ENCODE results near the gene RAPGEF1.
"Not testable (repeated sequence)": the region's sequence is repeated elsewhere in the genome, so short reads cannot be mapped to it uniquely, and the experiment has no call there.

Gene RAPGEF1

DNA sequence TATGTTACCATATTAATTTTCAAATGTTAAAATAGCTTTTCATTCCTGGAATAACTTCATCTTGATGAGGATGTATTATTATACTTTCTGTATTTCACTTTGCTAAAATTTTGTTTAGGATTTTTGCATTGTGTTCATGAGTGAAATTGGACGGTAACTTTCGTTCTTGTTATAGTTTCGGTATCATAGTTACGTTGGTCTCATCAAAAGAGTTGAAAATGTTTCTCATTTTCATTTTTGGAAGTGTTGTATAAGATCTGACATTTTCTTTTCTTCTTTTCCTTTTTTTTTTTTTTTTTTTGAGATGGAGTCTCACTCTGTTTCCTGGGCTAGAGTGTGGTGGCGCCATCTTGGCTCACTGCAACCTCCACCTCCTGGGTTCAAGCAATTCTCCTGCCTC lies 174.5 kb downstream of the RAPGEF1 start:
- DNase-seq (ENCODE audit: low read depth in 2 of 2) = no peak

DNA sequence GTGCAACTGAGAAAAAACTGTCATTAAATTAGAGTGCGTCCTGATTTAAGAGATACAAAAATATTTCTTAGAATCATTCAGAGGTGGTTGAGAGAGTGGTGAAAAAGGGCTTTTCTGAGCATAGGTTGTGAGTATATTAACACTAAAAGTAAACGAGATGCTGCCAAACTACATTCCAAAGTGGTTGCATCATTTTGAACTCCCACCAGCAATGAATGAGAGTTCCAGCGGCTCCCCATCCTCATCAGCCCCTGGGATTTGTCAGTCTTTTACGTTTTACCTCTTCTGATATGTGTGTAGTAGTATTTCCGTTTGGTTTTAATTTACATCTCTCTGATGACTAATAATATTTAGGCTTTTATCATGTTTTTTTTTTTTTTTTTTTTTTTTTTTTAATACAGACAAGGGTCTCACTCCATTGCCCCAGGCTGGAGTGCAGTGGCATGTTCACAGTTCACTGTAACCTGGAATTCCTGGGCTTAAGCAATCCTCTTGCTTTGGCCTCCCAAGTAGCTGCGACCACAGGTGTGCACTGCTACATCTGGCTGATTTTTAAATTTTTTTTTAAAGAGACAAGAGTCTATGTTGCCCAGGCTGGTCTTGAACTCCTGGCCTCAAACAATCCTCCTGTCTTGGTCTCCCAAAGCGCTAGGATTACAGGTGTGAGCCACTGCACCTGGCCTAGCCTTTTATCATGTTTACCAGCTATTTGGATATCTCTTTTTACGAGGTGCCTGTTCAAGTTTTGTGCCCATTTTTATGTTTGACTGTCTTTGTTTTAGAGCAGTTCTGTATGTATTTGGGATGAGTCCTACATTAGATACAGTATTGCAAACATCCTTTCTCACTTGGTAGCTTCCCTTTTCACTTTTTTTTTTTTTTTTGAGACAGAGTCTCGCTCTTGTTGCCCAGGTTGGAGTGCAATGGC lies 177.6 kb downstream of the RAPGEF1 start:
- no peak for DNase-seq (ENCODE audit: low read depth in 2 of 2)

DNA sequence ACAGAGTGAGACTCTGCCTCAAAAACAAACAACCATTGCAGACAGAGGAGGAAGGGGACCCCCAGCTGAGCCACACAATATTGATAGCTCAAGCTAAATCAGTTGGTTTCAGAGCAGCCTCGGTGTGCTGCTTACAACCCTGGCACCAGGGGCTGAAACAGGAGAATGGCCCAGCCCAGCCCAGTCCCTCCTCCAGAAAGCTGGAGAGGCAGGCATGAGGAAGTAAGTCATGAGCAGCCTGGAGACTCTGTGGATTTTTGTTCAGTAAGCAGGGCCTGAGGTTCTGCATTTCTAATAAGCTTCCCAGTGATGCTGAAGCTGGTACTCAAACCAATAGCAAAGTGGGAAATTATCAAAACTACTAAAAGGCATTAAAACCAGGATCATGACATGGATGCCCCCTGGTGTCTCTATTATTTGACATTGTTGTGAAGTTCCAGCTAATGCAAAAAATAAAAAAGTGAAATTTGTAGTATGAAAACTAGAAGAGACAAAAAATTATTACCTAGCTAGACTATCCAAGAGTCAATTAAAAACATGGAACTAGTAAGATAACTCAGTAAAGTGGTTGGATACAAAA lies 180.4 kb downstream of the RAPGEF1 start:
- DNase-seq (ENCODE audit: low read depth in 2 of 2) = no peak

DNA sequence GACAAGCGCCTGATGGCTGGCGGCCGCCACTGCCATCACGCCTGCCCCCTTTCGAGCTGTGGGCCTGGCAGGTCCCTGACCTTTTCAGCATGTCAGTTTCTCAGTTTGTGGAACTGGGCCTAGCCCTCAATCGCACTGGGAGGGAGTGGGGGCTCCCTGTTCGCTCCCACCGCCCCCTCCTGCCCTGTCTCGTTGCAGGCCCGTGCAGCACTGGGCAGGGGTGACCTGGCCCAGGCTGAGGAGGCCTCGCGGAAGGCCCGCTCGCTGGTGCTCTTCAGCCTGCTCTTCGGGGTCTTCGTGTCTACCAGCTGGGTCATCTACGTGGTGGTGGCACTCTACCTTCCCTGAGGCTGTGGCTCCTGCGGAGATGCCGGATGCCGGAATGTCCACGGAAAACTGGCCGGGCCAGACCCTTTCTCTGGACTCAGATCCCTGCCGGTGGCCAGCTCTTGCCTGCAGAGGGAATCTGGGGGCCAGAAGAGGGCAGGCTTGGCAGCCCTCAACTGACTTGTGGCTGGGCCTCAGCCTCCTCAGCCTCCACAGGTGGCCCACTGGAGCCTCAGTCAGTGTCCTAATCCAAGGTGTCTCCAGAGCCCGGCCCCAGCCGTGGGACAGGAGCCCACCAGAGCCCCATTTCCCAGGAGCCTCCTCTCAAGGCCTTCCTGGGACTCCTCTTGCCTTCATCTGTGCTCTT lies 181.9 kb downstream of the RAPGEF1 start:
- DNase-seq (ENCODE audit: low read depth in 2 of 2) = no peak

DNA sequence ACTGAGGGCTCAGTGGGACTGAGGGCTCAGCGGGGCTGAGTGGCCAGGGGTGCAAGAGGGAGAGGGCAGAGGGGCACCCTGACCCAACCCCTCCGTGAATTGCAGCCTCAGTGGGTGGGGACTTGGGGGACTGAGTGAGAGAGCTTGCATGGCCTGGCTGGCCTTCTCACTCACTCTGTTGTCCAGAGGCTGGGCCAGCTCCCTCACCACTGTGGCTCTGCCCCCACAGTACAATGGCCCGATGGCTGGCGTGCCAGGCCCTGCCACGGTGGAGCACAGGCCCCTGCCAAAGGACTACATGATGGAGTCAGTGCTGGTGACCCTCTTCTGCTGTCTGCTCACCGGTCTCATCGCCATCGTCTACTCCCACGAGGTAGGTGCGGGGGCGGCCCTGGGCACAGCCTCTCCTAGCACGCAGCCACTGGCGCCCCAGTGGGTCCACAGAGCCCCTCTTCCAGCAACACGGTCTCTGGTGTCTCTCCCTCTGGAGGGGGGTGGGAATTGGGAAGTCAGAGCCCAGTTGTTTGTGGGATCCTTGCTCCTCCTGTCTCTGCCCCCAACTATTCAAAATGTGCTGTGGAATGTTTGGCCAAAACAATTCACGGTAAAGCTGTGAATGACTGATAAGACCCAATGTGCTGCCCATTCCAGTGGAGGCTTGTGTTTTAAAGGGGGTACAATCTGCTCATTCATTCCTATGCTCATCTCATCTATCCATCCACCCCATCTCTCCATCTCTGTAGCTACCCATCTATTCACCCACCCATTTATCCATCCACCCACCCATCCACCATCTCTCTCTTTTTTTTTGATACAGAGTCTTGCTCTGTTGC lies 183.8 kb downstream of the RAPGEF1 start:
- no peak for DNase-seq (ENCODE audit: low read depth in 2 of 2)

DNA sequence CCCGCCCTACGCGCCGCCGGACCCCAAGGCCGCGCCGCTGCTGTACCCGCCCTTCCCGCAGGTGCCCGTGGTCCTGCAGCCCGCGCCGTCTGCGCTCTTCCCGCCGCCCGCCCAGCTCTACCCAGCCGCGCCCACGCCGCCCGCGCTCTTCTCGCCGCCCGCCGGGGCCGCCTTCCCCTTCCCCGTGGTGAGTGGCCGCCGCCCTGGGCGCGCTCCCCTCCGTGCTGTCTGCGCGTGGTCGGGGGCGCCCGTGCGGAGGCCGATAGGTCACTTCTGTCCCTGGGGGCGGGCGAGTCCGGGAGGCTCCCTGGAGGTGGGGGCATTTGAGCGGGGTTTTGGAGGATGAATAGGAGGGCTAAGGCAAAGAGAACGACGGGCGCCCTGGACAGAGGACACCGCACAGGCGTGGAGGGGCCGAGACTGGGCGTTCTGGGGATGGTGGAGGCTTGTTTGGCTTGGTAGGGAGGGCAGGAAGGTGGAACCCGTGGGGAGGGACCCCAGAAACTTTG lies 185.0 kb downstream of the RAPGEF1 start:
- no peak for DNase-seq (ENCODE audit: low read depth in 2 of 2)

- no peak for DNase-seq (ENCODE audit: low read depth in 2 of 2)
Measured at GRCh38 chr9:131554087-131554842, 185.6 kb downstream of the RAPGEF1 start.

DNA sequence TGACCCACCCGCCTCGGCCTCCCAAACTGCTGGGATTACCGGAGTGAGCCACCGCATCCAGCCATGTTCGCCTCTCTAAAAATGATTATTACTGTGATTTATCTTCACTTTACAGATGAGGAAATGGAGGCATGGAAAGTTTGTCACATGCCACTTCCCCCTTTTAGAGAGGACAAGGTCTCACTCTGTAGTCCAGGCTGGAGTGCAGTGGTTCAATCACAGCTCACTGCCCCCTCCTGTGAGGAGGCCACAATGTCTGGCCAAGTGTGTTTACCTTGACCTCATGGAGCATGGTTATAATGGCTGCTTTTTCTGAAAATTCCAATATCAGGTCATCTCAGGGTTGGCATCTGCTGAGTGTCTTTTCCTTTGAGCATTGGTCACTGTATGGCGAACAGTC lies 187.8 kb downstream of the RAPGEF1 start:
- no peak for DNase-seq (ENCODE audit: low read depth in 2 of 2)

DNA sequence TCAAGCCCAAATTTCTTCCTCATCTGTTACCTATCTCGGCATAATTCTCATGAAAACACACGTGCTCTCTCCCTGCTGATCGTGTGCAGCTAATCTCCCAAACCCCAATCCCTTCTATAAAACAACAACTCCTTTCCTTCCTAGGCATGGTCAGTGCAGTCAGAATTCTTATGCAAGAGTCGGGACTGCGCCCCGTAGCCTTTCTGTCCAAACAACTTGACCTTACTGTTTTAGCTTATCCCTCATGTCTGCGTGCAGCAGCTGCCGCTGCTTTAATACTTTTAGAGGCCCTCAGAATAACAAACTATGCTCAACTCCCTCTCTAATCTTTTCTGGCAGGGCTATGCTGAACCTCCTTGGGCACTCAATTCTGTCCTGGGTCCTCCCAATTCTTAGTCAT lies 189.4 kb downstream of the RAPGEF1 start:
- not testable (repeated sequence) for DNase-seq (ENCODE audit: low read depth in 2 of 2)

DNA sequence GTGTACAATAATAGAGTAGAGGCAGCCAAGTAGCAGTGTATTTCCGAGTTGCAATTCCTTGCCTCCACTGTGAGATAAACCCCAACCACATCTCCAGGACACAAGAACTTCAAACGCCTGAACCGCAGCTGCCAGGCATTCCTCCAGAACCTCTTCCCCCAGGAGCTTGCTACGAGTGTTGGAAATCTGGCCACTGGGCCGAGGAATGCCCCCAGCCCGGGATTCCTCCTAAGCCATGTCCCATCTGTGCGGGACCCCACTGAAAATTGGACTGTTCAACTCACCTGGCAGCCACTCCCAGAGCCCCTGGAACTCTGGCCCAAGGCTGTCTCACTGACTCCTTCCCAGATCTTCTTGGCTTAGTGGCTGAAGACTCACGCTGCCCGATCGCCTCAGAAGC lies 190.7 kb downstream of the RAPGEF1 start:
- DNase-seq (ENCODE audit: low read depth in 2 of 2) = not testable (repeated sequence)

DNA sequence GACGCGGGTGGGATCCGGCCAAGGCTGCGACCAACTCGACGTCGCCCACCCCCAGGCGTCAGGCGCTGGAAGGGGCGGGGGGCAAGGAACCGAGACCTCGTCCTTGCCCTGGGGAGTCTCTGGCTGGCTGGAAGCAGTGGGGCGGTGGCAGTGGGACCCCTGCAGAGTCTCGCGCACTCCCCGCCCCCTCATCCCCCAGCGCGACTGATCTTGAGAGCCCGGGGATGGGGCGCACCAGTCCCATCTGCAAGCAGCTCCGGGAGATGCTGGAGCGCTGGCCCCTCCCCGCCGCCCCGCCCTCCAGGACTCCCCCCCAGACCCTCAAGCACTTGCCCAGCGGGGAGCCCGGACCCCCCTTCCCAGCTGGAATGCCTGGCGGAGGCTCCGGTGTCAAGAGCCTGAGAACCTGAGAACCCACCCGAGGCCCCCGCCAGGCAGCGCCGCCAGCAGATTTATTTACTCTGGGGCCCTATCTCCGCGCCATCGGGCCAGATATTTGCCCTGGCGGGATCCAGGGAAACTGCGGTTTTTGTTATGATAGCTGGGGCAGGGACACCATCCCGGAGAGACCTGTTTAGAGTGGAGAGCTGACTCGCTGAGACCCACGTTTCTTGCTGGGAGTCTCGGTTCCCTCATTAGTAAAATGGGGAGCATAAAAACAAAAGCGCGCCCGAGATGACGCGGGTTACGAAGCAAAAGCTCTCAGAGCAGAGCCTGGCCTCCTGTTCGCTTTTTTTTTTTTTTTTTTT lies 193.4 kb downstream of the RAPGEF1 start:
- no peak for DNase-seq (ENCODE audit: low read depth in 2 of 2)

- DNase-seq (ENCODE audit: low read depth in 2 of 2) = no peak
Measured at GRCh38 chr9:131545786-131546335, 194.0 kb downstream of the RAPGEF1 start.

DNA sequence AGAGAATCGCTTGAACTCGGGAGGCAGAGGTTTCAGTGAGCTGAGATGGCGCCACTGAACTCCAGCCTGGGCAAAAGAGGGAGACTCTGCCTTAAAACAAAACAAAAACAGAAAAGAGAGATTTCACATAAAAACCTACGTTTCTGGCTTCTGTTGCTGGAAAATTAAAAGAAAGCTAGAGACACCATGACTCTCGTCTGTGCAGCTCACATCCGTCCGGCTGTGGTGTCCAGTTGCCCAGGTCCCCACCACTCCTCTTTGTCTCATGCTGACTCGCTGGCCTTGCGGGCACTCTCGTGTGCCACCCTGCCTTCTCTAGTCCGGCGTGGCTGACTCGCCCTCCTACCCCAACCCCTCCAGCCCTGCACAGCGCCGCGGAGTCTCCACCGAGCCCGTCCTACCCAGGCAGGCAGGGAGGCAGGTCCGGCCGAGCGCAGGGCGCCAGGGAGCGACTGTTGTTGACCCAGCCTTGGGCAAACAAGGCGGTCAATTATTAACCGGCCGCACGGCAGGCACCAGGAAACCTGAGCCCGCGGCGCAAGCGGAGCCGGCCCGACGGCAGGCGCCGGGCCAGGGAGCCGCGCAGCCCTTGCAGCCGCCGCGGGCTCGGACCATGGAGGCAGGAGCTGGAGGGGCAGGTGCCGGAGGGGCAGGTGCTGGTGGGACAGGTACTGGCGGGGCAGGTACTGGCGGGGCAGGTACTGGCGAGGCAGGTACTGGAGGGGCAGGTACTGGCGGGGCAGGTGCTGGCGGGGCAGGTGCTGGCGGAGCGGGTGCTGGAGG lies 194.7 kb downstream of the RAPGEF1 start, which contains the start of gene PRRT1B:
Gene PRRT1B (plus strand): TSS at position 521 of the 783 bp plus-strand sequence. CDS start 93 bp downstream, at position 614.
- no peak for DNase-seq (ENCODE audit: low read depth in 2 of 2)

DNA sequence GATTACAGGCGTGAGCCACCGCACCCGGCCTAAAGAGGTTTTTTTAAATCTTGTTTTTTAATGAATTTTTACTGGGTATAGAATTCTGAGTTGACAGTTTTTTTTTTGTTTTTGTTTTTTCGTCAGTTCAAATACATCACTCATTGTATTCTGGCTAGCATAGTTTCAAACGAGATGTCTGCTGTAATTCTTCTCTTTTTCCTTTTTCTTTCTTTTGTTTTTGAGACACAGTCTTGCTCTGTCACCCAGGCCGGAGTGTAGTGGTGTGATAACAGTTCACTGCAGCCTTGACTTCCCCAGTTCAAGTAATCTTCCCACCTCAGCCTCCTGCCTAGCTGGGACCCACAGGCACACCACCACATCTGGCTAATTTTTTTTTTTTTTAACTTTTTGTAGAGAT lies 196.7 kb downstream of the RAPGEF1 start:
- no peak for DNase-seq (ENCODE audit: low read depth in 2 of 2)

GRCh38 chr9:131539223-131539923 lies 200.5 kb downstream of the RAPGEF1 start:
- DNase-seq (ENCODE audit: low read depth in 2 of 2) = no peak

- DNase-seq (ENCODE audit: low read depth in 2 of 2) = no peak
Measured at GRCh38 chr9:131537946-131538345, 201.9 kb downstream of the RAPGEF1 start.

- DNase-seq (ENCODE audit: low read depth in 2 of 2) = no peak
Measured at GRCh38 chr9:131534721-131535237, 205.1 kb downstream of the RAPGEF1 start.
